Adipocyte (in vitro differentiated cells): ENCODE measurements around the gene PEX19.

Source experiments
- DNase-seq: peaks from one replicate; pipeline ENCODE4 v3.0.0-alpha.2; 2015; ENCODE audit warnings: low read depth
- H3K27me3 ChIP-seq: replicated peaks from 2 replicates; pipeline ENCODE4 v1.7.0; 2013; ENCODE audit warnings: mild to moderate bottlenecking, low read length, moderate library complexity; ENCODE audit not compliant: control insufficient read depth, insufficient read depth
- H3K36me3 ChIP-seq: 2 replicates; pipeline ENCODE4 v1.7.0; 2013; ENCODE audit warnings: low read length, mild to moderate bottlenecking, moderate library complexity; ENCODE audit not compliant: control insufficient read depth, insufficient read depth, severe bottlenecking
- H3K4me1 ChIP-seq: 2 replicates; pipeline ENCODE4 v1.7.0; 2013; ENCODE audit warnings: mild to moderate bottlenecking, low read length, moderate library complexity; ENCODE audit not compliant: control insufficient read depth, insufficient read depth
- H3K4me3 ChIP-seq: 2 replicates; pipeline ENCODE4 v1.7.0; 2013; ENCODE audit warnings: mild to moderate bottlenecking, low read length, moderate library complexity
- H3K9ac ChIP-seq: 2 replicates; pipeline ENCODE4 v1.7.0; 2013; ENCODE audit warnings: mild to moderate bottlenecking, low read length, moderate library complexity
- H3K9me3 ChIP-seq: 2 replicates; pipeline ENCODE4 v1.7.0; 2013; ENCODE audit warnings: mild to moderate bottlenecking, low read length, moderate library complexity; ENCODE audit not compliant: control insufficient read depth

Gene PEX19

DNA sequence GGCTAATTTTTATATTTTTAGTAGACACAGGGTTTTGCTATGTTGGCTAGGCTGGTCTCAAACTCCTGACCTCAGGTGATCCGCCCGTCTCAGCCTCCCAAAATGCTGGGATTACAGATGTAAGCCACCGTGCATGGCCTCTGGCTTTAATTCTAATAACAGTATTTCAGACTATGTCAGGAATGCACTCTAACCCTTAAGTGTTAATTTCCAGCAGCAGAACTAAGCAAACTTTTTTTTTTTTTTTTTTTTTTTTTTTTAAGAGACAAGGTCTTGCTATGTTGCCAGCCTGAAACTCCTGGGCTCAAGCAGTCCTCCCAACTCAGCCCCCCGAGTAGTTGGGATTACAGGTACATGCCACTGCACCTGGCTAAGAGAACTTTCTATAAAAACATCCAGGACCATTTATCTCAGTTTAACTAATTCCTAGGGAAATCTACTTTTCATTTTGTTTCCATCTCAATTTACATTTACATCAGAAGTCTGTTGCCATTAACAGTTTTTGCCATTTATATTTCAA lies 29.1 kb downstream of the PEX19 start:
- no peaks in the 10 kb centered on the region for H3K9me3 ChIP-seq
- no peaks in the 10 kb centered on the region for H3K27me3 ChIP-seq
- no peak overlapping the region for H3K9ac ChIP-seq
- H3K4me1 ChIP-seq, result peaks cover 46% of the 10 kb centered on the region
- DNase-seq, result no peak
- H3K4me3 ChIP-seq, result no peak overlapping the region
- peaks cover 24% of the 10 kb centered on the region for H3K36me3 ChIP-seq

DNA sequence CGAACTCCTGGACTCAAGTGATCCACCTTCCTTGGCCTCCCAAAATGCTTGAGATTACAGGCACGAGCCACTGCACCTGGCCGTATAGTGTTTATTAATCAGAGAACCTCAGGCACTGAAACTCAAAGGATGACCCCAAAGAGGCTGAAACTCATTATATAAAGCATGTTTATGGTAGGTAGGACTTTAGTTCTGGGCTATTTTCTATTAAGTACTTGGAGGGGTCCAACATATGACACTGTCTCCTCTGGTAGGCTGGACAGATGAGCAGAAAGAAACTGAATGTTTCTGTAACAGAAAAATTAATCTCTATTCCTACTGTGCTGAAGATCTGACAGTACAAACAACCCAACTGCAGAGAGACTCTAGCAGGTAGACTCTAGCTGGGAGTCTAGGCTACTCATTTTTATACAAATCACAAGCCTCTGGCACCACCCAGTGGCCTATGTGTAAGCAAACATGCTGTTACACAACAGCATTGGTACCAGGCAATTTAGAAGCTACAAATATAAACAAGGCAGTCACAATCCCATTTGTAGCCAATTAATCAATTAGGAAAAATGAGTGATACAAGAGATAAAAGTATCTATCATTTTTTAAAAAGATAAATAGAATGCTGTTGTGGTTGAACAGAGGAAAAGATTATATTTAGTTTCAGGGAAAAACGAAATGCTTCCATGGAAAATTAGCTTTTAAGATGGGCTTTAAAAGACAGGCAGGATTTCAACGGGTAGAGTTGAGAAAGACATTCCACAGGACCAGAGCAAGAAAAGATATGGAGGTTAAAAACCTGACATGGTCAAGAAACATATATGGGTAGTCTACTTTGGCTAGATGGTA lies 33.0 kb downstream of the PEX19 start:
- Histone ChIP-seq H3K4me1 (peaks cover 17% of the 10 kb centered on the region), H3K4me3 (no peak overlapping the region), H3K9me3 (no peaks in the 10 kb centered on the region), H3K36me3 (peaks cover 19% of the 10 kb centered on the region), H3K27me3 (no peaks in the 10 kb centered on the region), H3K9ac (no peak overlapping the region)
- DNase-seq, result peak; percentile 89

DNA sequence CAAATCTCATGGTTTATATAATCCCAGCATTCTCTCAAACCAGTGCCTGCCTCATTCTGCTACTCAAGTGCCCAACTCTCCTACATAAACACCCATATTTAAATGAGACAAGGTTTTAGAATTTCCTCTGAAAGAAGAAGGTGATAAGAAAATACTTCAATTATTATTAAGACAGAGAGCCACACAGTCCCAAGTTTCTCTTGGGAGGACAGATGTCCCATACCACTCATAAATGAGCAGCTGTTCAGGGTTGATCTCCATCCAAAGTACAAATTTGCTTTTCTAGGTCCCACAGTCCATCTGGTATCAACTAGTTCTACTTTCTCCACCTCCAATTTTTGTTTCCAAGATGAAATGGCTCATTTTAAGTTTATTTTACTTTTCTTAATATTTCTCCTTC lies 33.9 kb downstream of the PEX19 start:
- Histone ChIP-seq H3K4me1 (peaks cover 8% of the 10 kb centered on the region), H3K36me3 (peaks cover 22% of the 10 kb centered on the region), H3K27me3 (no peaks in the 10 kb centered on the region), H3K9ac (no peak overlapping the region), H3K9me3 (no peaks in the 10 kb centered on the region), H3K4me3 (no peak overlapping the region)
- DNase-seq, result no peak

DNA sequence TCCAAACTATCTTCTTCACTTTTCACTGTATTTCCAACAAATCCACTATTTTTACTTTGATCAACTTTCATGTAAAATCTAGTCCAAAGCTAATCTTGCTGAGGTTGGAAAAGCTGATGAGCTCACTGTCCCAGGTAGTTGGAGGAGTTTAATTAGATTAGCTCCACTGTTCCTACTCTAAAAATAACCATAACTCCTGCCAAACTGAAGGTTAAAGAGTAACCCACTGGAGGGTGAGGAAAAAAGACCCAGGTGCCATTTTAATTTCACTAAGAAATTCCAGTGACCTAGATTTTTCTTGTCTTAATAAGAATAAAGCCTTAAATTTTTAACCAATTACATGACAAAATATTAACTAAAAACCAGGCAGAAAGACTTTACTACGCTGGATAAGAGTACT lies 37.9 kb downstream of the PEX19 start:
- Histone ChIP-seq H3K4me3 (no peak overlapping the region), H3K9me3 (no peaks in the 10 kb centered on the region), H3K27me3 (no peaks in the 10 kb centered on the region), H3K9ac (no peak overlapping the region), H3K36me3 (peaks cover 27% of the 10 kb centered on the region), H3K4me1 (peaks cover 3% of the 10 kb centered on the region)
- no peak for DNase-seq

DNA sequence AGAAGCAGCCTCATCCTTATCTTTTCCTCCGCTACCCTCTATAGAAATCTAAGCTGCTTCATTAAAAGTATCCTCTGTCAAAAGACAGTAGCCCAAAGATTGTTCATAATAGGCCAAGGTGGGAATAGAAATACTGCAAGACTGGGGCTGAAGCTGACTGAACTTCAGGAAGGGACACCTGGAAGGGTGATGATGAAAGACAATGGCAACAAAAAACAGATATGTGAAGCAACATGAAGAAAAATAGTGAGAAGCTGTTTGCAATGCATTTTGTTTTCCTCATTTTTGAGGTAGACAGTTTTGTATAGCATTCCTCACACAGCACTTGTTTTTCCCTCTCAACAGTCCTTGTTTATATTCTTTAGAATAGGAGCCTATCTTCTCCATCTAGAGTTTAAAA lies 39.5 kb downstream of the PEX19 start:
- H3K9ac ChIP-seq, result no peak overlapping the region
- H3K4me3 ChIP-seq, result no peak overlapping the region
- peaks cover 41% of the 10 kb centered on the region for H3K36me3 ChIP-seq
- DNase-seq, result no peak
- no peaks in the 10 kb centered on the region for H3K9me3 ChIP-seq
- peaks cover 3% of the 10 kb centered on the region for H3K4me1 ChIP-seq
- H3K27me3 ChIP-seq, result no peaks in the 10 kb centered on the region

DNA sequence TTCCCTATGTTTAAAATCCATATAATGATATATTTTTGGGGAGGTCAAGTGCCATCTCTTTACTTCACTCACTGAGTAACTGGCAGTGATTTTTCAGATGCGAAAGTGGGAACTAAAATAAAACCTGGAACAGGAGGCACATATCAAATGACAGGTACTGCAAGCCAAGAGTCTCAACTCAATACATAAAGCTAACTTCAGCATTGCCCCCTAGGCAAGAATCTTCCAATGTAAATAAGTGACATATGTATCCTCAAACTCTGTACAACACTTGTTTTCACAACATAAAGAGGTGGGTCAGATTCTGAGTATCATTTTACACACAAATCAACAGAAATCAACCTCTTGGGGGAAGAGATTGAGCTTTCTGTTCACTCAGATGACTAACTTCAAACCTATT lies 40.7 kb downstream of the PEX19 start:
- peak; percentile 15 for DNase-seq
- H3K36me3 ChIP-seq, result peaks cover 52% of the 10 kb centered on the region
- H3K27me3 ChIP-seq, result no peaks in the 10 kb centered on the region
- H3K4me1 ChIP-seq, result no peaks in the 10 kb centered on the region
- no peaks in the 10 kb centered on the region for H3K9me3 ChIP-seq
- no peak overlapping the region for H3K9ac ChIP-seq
- no peak overlapping the region for H3K4me3 ChIP-seq

DNA sequence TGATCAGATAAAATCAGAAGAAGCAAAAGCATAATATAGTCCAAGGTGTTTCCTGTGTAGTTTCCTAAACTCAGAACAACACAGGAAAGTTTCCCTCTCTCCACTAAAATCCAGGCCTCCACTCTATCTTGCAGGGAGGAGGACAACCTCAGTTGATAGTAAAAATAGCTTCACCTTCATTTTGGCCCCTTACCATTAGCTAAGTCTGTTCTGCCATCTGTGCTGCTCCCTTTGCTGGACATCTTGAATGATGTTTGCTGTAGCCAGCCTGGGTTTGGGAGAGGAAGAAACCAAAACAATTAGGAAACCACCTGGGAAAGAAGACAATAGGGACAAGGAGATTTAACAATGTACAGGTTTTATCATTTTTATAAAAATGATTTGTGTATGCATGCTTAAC lies 41.2 kb downstream of the PEX19 start:
- Histone ChIP-seq H3K9me3 (no peaks in the 10 kb centered on the region), H3K27me3 (no peaks in the 10 kb centered on the region), H3K4me3 (no peak overlapping the region), H3K36me3 (peaks cover 57% of the 10 kb centered on the region), H3K9ac (no peak overlapping the region), H3K4me1 (no peaks in the 10 kb centered on the region)
- no peak for DNase-seq

DNA sequence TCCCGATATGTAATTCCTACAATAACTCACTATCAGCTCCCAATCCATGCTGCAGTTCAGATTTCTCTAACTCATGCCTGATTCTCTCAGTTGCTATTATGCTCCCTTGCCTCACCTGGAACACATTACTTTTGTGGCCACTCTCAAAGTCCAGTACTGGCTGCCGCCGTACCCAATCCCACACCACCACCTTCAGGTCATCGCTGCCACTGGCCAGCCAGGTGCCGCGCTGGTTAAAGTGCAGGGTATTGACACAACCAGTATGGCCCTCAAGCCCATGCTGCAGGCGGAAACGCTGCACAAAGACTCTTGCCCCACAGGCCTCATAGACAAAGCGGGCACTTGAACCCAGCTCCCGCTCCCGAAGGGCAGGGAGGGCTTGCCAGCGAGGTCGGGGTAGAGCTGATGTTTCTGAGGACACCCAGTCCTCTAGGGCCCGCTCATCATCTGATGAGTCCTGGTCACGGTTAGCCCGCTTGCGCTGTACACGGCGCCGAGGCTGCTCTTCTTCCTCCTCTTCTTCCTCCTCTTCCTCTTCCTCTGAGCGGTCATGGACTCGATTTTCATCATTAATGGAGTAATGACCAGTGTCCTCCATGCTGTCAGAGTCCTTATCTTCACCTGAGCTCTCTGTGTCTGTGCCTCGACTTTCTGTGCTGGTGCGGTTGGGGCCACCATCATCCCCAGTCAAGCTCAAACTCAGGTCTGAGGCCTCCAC lies 45.2 kb downstream of the PEX19 start:
- no peak overlapping the region for H3K4me3 ChIP-seq
- no peaks in the 10 kb centered on the region for H3K9me3 ChIP-seq
- no peak for DNase-seq
- H3K4me1 ChIP-seq, result no peaks in the 10 kb centered on the region
- H3K36me3 ChIP-seq, result peaks cover 91% of the 10 kb centered on the region
- no peaks in the 10 kb centered on the region for H3K27me3 ChIP-seq
- H3K9ac ChIP-seq, result no peak overlapping the region

DNA sequence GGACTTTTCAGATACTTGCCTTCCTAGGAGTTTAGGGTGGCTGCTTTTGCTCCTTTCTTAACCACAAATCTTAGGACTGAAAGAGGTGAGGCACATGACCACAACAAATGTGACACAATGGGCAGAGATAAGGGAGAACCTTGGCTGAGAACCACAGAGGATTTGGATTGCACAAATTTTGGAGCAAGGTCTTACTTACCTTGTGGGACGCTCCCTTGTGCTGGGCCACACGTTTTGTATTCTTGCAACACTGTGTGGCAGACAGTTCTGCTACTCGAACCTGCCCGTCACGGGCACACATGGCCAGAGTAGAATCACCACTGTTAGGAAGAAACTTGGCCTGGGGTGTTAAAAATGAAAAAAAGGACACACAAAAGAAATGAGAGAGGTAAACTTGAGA lies 46.5 kb downstream of the PEX19 start:
- DNase-seq, result no peak

DNA sequence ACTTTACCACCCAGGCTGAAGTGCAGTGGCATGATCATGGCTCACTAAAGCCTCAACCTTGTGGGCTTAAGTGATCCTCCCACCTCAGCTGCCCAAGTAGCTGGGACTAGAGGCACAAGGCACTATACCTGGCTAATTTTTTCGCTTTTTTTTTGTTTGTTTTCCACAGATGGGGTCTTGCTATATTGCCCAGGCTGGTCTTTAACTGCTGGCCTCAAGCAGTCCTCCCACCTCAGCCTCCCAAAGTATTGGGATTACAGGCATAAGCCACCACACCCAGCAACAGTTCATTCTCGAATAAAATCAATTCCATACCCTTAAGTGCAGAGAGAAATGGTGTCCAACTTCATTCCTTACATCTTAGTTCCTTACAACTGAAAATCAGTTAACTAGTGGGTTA lies 47.4 kb downstream of the PEX19 start:
- Histone ChIP-seq H3K4me1 (no peaks in the 10 kb centered on the region), H3K27me3 (no peaks in the 10 kb centered on the region), H3K9me3 (no peaks in the 10 kb centered on the region), H3K4me3 (no peak overlapping the region), H3K9ac (no peak overlapping the region), H3K36me3 (peaks cover 95% of the 10 kb centered on the region)
- DNase-seq, result no peak

More for the DNA sequence above, 46.5 kb downstream of the PEX19 start:
- peaks cover 96% of the 10 kb centered on the region for H3K36me3 ChIP-seq
- no peaks in the 10 kb centered on the region for H3K27me3 ChIP-seq
- no peaks in the 10 kb centered on the region for H3K4me1 ChIP-seq
- H3K4me3 ChIP-seq, result no peak overlapping the region
- no peaks in the 10 kb centered on the region for H3K9me3 ChIP-seq
- no peak overlapping the region for H3K9ac ChIP-seq

DNA sequence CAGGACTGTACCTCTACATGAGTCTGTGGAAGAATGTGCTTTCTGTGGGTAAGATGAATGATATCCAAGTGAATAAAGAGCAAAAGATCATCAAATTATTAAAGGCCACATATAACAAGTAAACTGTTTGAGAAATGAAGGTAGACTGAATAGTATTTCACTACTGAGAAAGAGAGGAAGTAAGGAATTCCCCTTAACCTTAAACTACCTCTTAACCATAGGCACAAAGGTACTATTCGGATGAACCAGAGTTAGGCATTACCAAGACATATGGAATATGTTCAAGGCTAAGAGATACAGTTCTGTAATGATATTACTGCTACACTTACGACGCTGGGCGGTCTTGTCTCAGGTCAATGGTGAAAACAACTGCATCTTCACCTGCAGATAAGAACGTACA lies 48.1 kb downstream of the PEX19 start:
- Histone ChIP-seq H3K27me3 (no peaks in the 10 kb centered on the region), H3K9ac (no peak overlapping the region), H3K4me1 (no peaks in the 10 kb centered on the region), H3K9me3 (no peaks in the 10 kb centered on the region), H3K36me3 (peaks cover 95% of the 10 kb centered on the region), H3K4me3 (no peak overlapping the region)
- DNase-seq, result no peak
